GM18861 (cell line): ENCODE results near the gene PTK6.

Experiments
- ATAC-seq: cut with Tn5 transposase; IDR thresholded peaks from one replicate; pipeline ENCODE4 v1.9.1; 2021; ENCODE audit not compliant: unreplicated experiment

The PTK6 gene

DNA sequence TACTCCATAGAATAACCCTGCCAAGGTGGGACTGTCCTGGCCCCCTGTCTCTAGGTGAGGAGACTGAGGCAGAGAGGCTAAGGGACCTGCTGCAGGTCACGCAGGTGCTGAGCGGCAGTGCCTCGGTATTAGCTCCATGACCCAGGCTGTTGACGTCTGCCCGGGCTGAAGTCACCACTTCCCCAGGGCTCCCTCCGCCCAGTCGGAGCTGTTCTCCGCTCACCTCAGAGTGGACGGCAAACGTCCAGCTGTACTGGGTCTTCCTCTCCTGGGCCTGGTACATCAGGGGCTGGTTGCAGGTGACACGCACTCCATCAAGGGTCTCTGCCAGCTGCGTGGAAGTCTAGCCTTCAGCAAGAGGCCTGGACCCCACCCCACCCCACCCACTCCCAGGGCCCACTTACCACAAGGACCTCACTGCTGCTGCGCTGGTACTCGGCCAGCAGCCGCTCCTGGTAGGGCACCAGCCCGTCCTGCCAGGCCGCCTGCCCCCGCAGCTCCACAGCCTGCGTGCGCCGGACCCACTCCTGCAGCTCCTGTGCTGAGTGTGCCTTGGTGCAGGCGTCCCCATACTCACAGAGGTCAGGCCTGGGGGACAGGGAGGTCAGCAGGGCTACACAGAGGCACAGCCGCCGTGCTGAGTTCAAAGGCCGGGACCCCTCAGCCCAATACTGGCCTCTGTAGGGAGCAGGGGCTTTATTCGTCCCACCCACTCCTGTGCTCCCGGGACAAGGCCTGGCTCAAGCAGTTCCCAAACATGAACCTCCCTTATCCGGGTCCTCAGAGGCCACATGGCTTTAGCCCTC, 33.3 kb upstream of the PTK6 start:
- ATAC-seq: no peak

DNA sequence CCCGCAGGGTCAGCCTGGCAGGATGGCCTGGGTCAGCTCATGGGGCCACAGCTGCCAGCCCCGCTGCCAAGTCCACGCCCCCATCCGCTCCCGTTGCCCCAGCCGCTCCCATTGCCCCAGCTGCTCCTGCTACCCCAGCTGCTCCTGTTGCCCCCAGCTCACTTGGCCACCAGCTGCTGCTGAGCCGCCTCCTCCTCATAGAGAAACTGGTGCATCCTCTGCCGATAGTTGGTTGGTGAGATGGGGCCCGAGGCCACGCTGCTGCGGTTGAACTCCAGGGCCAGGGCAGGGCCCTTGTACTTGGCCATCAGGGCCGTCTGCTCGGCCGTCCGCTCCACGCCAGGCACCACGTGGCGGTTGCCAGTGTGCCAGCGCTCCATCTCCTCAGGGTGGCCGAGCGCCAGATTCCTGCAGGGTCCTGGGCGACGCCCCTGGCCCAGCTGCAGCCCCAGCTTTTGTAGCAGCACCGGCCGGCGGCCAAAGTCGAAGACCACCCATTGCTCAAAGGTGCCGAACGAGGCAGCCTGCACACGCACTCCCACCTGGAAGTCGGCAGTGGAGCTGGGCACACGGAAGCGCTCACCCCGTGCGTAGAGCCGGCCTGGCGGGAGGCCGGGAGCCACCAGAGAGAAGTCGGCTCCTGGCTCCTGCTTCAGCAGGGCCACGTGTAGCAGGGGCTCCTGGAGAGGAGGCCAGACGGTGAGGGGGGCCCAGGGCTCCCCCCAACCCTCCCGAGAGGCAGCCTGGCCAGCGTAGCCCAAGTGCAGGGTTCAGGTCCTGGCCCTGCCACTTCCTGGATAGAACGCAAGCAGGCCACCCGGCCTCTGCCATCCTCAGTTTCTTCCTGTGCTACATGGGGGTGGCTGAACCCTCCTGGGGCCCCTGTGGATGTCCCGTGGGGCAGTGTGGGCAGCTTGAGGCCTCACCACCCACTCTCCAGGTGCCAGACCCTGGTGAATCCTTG, 32.1 kb upstream of the PTK6 start:
- no peak for ATAC-seq

DNA sequence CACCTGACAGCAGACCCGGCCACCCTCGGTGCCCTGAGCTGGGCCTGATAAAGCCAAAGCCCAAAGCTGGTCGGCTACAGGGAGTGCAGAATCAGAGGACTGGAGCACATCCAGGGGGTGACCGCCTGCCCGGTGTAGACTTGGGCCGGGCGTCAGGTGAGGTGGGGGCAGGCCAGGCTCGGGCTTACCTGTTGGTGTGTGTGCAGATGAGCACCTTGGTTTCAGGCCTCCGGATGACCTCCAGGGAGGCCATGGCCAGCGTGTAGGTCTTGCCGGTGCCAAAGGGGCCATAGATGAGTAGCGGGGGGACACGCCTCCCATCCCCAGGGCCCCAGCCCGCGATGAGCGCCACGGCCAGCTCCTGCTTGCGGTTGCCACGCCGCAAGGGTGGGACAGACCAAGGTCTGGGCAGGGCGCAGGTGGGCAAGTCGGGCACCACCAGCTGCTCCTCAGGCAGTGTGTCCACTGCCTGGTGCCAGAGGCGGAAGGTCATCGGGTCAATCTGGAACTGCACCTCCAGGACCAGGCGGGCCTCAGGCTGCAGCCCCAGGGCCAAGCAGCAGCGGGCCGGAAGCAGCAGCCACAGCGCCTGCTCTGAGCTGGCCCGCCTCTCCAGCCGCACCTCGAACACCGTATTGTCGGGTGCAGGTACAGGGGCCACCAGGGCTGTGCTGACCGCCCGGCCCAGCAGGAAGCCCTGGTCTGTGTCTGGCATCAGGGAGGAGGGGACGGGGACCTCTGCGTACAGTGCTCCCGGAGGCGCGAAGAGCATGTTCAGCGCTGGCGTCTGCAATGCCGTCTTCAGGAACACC, 31.2 kb upstream of the PTK6 start:
- ATAC-seq: no peak

DNA sequence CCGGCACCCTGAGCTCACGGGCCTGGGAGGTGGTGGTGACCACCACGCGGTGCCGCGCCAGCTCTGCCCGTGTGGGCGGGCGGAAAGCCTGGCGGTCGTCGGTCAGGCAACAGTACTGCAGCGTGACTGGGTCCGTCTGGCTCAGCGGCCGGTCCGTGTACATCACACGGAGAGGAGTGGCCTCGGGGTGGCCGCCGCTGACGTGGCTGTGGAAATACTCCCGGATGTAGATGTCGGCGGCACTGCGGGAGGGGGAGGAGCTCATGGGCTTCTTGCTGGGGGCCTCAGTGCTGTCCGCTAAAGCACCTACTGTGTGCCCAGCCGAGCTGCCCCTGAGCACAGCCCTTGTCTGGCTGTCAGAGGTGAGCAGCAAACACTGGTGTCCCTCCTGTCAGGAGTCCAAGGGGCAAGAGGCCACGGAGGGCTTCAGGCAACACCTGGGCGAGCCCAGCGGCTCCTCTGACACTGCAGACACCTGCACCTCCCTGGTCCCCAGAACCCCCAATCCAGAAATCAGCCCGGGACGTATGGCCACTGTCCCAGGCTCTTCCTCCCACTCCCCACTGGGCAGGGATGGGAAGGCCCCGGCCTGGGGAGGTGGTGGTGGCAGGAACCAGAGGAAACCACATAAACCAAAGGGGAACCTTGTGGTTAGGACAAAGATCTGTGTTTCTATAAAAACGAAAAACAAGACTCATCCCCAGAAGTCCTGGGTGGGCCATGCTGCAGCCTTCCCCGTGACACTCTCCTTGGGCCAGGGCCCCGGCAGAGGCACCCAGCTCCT, 30.4 kb upstream of the PTK6 start:
- no peak for ATAC-seq

DNA sequence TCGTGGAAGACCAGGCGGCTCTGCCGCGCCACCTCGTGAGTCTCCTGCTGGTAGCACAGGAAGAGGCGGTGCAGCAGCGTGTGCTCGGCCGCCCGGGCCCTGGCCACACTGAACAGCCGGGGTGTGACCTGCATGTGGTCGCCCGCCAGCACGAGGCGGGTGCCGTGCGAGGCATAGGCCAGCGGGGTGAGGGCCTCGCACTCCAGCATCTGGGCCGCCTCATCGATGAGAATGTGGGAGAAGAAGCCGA, 29.9 kb upstream of the PTK6 start:
- no peak for ATAC-seq

DNA sequence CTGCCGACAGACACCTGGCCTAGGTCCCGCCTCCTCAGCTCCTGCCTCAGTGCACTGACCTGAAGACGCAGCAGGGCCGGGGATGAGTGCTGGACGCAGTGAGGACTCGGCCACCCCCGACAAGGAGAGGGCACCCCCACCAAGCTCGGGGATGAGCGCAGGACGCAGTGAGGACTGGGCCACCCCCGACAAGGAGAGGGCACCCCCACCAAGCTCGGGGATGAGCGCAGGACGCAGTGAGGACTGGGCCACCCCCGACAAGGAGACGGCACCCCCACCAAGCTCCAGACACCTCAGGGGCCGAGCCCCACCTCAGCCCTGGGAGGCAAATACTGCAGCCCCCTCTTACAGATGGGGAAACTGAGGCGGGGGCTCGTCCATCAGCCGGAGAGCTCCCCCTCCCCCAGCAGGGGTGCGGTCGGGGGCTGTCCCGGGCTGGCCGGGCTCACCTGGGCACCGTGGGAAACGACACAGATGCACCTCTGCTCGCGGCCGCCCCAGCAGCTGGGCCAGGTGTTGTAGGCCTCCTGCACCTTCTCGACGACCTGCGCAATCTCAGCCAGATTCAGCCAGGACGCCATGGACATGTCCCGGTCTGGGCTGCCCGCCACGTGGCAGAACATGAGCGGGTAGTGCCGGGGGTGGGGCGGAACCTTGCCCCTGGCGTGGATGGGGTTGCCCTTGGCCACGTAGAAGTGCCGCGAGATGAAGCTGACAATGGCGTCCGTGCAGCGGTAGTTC, 29.4 kb upstream of the PTK6 start:
- no peak for ATAC-seq

DNA sequence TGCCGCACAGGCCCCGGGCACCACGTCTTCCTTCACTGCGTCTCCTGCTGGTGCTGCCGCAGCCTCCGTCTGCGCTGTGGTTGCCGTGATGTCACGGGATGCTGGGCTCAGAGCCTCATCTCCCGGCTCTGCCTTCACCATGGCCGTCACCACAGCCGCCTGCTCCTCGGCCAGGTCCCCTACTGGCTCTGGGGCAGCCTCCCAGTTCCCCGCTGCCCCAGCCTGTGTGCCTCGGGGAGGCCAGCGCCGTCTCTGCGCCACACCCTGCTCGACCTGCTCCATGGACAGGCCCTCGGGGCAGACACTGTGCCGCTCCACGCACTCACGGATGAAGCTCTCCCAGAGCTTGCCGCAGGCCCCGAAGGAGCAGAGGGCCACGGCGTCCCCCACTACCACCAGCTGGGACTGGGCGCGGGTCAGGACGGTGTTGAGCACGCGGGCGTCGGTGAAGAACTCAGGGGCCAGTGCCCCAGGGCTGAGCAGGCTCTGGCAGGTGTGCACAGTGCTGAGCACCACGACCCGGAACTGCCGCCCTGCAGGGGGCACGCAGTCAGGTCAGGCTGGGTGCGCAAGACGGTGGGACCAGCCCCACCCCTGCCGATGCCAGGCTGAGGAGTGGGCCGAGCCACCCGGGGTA, 28.6 kb upstream of the PTK6 start:
- no peak for ATAC-seq

DNA sequence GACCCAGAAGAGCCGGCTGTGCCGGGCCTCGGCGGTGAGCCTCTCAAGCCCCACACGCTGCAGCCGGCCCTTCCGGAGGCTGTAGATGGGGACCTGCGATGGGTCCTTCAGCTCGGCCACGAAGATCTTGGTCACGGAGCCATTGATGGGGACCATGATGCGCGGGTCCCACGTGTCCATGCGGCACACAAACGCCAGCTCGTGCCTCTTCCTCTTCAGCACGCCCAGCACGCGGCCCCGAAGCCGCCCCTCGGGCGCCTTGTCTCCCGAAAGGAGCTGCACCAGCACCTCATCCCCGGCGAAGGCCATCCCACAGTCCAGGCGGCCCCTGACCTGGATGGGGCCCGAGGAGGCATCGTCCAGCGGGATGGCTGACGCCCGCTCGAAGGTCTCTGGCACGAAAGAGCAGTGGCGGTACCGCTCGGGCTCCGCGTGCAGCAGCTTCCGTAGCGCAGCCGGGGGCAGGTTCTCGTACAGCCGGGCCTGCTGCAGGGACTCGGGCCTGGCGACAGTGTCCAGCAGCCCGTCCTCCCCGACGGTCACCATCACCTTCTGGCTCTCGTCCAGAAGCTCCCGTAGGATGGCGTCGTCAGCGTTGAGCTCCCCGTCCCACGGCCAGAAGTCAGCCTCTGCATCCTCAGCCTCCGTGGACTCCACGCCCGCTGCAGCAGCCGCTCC, 28.0 kb upstream of the PTK6 start:
- no peak for ATAC-seq

DNA sequence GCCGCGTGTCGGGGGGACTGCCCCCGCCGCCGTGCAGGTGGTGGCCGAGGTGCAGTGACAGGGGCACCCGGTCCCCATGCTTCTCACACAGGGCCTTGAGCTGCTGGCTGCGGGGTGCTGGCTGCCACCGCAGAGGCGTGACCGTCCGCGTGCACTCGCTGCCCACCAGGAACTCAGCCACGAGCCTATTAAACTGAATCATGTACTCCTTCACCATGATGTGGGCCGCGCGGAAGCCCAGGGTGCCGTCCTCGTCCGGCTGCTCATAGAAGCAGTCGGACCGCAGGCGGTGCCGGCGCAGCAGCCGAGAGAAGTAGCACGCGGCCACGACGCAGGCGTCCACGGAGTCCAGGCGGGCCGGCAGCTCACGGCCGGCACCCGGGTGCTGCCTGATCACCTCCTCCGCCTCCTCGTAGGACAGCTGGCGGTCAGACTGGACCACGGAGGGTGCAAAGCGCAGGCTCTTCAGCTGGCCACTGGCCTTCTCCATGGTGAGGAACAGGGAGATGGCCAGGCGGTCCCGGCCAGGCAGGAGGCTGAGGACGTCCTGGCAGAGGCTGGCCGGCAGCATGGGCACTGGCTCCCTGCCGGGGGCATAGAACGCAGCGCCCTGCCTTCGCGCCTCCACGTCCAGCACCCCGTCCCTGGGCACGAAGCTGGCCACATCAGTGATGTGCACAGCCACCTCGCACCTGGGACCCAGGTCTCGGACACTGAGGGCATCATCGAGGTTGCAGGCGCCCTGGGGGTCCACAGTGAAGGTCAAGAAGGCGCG, 27.0 kb upstream of the PTK6 start:
- no peak for ATAC-seq

DNA sequence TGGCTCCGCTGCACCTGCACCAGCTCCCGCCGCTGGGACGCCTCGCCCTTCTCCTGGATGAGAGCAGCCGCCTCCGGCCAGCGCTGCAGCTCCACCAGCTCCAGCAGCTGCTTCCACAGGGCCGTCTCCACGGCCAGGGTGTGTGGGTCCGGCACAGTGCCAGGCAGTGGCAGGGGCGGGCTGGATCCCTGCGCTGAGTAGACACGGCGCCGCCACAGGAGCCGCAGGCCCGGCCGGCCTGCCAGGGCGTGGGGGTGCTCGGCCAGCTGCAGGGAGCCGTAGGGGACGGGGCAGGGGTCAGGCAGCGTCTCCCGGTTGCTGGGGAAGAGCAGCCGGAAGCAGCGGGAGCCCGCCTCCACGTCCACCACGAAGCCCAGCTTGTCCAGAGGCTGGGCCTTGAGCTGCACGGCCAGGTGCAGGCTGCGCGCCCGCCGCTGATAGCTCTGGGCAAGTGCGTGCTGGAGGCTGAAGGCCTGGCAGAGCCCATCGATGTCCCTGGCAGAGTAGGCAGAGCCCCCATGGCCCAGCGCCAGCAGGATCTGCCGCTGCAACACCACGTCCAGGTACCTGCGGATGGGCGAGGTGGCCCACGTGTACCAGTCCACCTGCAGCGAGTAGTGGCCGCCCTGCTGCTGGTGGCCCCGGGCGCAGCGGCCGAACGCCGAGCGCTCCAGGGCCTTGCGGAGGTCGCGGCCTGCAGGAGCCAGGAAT, 26.2 kb upstream of the PTK6 start:
- ATAC-seq: no peak

DNA sequence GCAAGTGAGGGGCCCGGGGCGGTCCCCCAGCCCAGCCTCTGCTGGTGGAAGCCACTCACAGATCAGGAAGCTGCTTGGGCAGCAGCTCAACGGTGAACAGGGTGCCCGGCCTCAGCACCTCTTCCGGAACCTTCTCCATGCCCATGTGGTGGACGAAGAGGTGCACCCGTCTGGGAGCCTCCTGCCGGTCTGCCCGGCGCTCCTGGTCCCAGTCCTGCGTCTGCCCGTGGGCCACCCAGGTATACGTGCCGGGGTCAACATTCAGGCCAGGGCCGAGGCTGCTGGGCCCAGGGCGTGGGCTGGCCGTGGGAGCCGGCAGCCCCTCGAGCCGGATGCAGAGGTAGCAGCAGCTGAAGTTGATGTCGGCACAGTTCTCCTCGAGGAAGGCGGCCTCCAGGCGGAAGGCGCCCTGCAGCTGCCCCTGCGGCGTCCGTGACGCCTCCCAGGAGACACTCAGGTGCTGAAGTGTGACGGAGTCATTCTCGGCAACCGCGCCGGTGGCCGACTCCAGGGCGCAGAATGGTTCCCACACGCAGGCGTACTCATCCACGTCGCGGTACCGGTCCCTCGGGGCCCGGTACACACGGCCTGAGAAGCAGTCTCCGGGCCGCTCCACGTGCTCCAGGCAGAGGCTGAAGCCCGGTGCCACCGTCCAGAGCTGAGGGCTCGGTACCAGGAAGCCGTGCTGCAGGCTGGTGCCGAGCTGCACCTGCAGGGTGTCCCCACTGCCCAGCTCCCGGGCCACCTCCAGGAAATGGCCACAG, 25.5 kb upstream of the PTK6 start:
- no peak for ATAC-seq

DNA sequence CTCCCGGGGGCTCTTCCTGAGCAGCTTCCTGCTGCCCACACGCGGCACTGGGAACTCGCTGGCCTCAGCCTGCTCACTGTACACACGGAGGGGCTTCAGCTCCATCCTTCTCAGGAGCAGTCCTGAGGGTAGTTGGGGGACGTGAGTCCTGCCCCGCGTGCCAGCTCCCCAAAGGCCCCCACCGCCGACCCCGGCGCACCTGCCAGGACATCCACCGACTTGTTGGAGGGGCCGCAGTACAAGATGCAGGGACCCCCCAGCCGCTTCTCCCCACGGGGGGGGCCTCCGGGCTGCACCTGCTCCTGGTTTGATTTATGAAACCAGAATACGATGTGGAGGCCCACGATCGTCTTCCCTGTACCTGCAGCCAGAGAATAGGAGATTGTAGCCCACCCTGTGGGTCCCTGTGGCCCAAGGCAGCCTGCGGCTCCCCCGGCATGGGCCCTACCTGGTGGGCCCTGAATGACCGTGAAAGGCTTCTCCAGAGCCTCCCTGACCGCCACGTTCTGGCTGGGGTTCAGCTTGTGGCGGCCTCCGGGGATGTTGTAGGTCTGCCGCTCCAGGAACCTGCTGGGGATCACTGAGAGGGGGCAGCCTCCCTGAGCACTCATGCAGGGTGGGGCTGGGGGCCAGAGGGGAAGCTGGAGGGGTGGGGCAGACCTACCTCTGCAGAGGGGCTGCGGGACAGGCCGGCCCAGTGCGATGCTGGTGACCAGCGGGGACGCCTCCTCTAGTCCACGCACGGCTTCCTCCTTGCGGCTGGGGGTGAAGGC, 24.6 kb upstream of the PTK6 start:
- ATAC-seq: no peak

DNA sequence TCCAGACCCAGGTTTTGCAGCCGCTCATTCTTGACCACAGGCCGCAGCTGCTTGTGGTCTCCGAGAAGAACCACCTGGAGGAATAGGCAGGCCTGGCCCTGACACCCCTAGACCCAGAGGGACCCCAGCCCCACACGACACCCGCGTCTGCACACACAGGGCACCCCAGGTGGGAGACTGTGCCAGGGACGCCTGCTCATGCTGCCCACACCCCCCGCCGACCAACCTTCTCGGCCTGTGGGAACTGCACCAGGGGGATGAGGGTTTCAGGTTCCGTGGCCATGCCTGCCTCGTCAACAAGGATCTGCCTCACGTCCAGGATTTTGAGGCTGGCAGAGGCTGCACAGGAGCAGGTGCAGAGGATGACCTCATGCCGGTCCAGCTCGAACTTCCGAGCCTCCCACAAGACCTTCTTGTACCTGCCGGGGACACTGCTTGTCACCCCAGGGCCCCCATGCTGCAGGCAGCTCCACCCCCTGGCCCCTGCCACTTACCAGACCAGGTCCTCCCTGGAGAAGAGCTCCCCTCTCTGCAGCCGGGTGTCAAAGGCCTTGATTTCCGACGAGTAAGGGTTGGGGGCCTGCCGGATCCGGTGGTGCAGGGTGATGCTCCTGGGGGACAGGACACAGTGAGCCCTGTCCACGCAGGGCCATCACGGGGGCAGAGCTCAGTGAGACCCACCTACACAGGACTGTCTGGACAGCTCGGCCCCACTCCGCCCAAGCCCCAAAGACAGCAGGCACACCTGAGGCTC, 23.9 kb upstream of the PTK6 start:
- no peak for ATAC-seq

DNA sequence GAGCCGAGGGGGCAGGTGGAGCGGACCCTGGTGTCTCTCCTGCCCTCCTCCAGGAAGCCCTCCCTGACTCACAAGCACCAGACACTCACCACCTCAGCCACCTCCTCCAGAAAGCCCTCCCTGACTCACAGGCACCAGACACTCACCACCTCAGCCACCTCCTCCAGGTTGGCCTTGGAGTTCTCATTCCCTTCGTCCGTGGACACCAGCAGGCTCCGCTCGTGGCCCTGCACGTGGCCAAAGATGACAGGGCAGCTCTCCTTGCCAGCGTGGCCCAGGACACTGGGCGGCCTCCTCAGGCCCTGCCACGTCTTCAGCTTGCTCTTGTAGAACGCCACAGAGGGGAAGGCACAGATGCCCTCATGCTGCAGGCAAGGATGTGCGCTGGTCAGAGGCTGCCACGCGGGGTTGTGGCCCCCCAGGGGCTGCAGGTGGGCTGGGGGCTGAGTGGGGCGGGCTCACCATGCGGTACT, 23.2 kb upstream of the PTK6 start:
- ATAC-seq: no peak
